K562 (cell line): ENCODE data around the gene ZNF277. TPM values are rescaled to one million over a fixed set of nuclear protein-coding genes. Genes with fewer than 3 reads are reported as not detected.

Source experiments
- ATAC-seq: fragments of 200-7000 bp; cut with Tn5 transposase; 3 replicates; pipeline ENCODE4 v1.9.1; 2020; ENCODE audit warnings: moderate library complexity
- BruUV-seq: library from RNA; stranded (reverse); fragments of 400-500 nt; replicated peaks from 2 replicates; lab custom pipeline; 2021; lab: Mats Ljungman, UMichigan
- CTCF ChIA-PET: fragments of 300-600 bp; formaldehyde crosslinking; extraction: SDS; loops from one replicate; lab custom pipeline; 2021; ENCODE audit warnings: low intra/inter-chr PET ratio; lab: Yijun Ruan, JAX
- POLR2A ChIA-PET: fragments of 300-600, 350-650 bp; sonication (Branson Sonifier 250); formaldehyde crosslinking; extraction: SDS; loops from one replicate; lab custom pipeline; 2021; ENCODE audit warnings: antibody characterized with exemption, inconsistent platforms; lab: Yijun Ruan, JAX
- DNase-seq, 4 experiments: peaks; one replicate each; pipeline versions ENCODE4 v3.0.0 to v3.0.0-alpha.2; 2011 to 2018; ENCODE audit warnings: low spot score in 3 of 4, mixed read lengths in 3 of 4; ENCODE audit errors: extremely low read depth in 1 of 4
- FAIRE-seq: peaks from 2 replicates; lab custom pipeline; 2011; peaks lifted over from hg19 to GRCh38; lab: Jason Lieb, UNC
- H2AFZ ChIP-seq: 2 replicates; pipeline ENCODE4 v1.6.0; 2011; ENCODE audit warnings: low read depth, low read length, control low read depth, inconsistent platforms
- H3K27ac ChIP-seq: fragments of 200-600 bp; 3 replicates; pipeline ENCODE4 v1.8.0; 2011; ENCODE audit warnings: low read depth, mild to moderate bottlenecking, control low read depth, inconsistent platforms, low read length, moderate library complexity, mixed read lengths; ENCODE audit errors: extremely low read depth
- H3K27me3 ChIP-seq, 2 experiments: fragments of 300-600 bp in 1 of 2; 2 replicates in 1 of 2; 3 replicates in 1 of 2; pipeline versions ENCODE4 v1.6.0 to v1.8.0; 2011; ENCODE audit warnings: inconsistent platforms in 2 of 2, low read length in 2 of 2, mild to moderate bottlenecking in 1 of 2, mixed read lengths in 1 of 2, moderate library complexity in 1 of 2; ENCODE audit not compliant: control insufficient read depth in 2 of 2, insufficient read depth in 2 of 2
- H3K36me3 ChIP-seq: fragments of 300-600 bp; 3 replicates; pipeline ENCODE4 v1.8.0; 2011; ENCODE audit warnings: mild to moderate bottlenecking, low read length, inconsistent platforms; ENCODE audit not compliant: control insufficient read depth, insufficient read depth
- H3K4me1 ChIP-seq, 2 experiments: fragments of 200-600 bp in 1 of 2; replicated peaks in 1 of 2; 2 replicates in 1 of 2; 3 replicates in 1 of 2; pipeline versions ENCODE4 v1.5.1 to v1.8.0; 2011; ENCODE audit warnings: inconsistent platforms in 2 of 2, low read length in 2 of 2, mild to moderate bottlenecking in 1 of 2, mixed read lengths in 1 of 2, moderate library complexity in 1 of 2; ENCODE audit not compliant: control insufficient read depth in 2 of 2, insufficient read depth in 2 of 2
- H3K4me2 ChIP-seq: 2 replicates; pipeline ENCODE4 v1.6.1; 2011; ENCODE audit warnings: low read length, control low read depth, inconsistent platforms, mixed read lengths; ENCODE audit not compliant: insufficient read depth
- H3K4me3 ChIP-seq: fragments of 200-600 bp; sonication (generic), shearing (Covaris generic); 2 replicates; pipeline ENCODE4 v1.5.1; 2016; ENCODE audit warnings: control low read depth, inconsistent platforms
- H3K79me2 ChIP-seq: fragments of 200-600 bp; 3 replicates; pipeline ENCODE4 v1.8.0; 2011; ENCODE audit warnings: low read length, inconsistent platforms; ENCODE audit not compliant: control insufficient read depth, insufficient read depth
- H3K9ac ChIP-seq, 2 experiments: 2 replicates each; pipeline versions ENCODE4 v1.6.0 to v1.6.1; 2011; ENCODE audit warnings: low read depth in 2 of 2, low read length in 2 of 2, control low read depth in 1 of 2, inconsistent platforms in 1 of 2, mild to moderate bottlenecking in 1 of 2, mixed read lengths in 1 of 2; ENCODE audit not compliant: insufficient read depth in 1 of 2
- H3K9me1 ChIP-seq: one replicate; pipeline ENCODE4 v1.6.0; 2011; ENCODE audit warnings: inconsistent platforms, mild to moderate bottlenecking, low read length, moderate library complexity; ENCODE audit not compliant: control insufficient read depth, insufficient read depth
- H3K9me3 ChIP-seq: replicated peaks from 2 replicates; pipeline ENCODE4 v1.5.1; 2011; ENCODE audit warnings: low read depth, low read length, inconsistent platforms; ENCODE audit not compliant: control insufficient read depth, insufficient read depth
- H4K20me1 ChIP-seq: replicated peaks from 2 replicates; pipeline ENCODE4 v1.6.1; 2011; ENCODE audit warnings: low read length, inconsistent platforms, mixed read lengths; ENCODE audit not compliant: control insufficient read depth, insufficient read depth
- WGBS: fragments of 100-300 bp; shearing (Covaris generic); methylation state at CpG from one replicate; pipeline ENCODE4 v1.1.6; 2016; ENCODE audit warnings: low coverage, mixed read lengths; ENCODE audit not compliant: insufficient coverage; ENCODE audit errors: missing lambda C conversion rate; 5-methylcytosine and 5-hydroxymethylcytosine counted together
- in situ Hi-C: fragments of 300-500 bp; cut with MboI; formaldehyde crosslinking; loops from 4 replicates; pipeline ENCODE4 v1.15.0; 2018; ENCODE audit warnings: inconsistent platforms, mixed read lengths
- intact Hi-C: fragments of 100-400 bp; cut with micrococcal nuclease; formaldehyde crosslinking; loops from 2 replicates; pipeline ENCODE4 v1.14.2; 2022
- polyA plus RNA-seq, 8 experiments: library from polyadenylated mRNA; depleted of rRNA in 4 of 8; stranded (reverse) in 5 of 8; unstranded in 3 of 8; fragments of >200 nt; fragmentation: Nextera tagmentation in 2 of 8; fragmentation: Illumina TruSeq in 1 of 8; extraction: Ambion mirVana in 2 of 8; extraction: Trizol in 1 of 8; gene quantifications; 2 replicates each; pipeline versions ENCODE4 v1.2.1 to v1.2.3, GENCODE V29; 2011 to 2014; ENCODE audit warnings: inconsistent platforms in 1 of 8, missing spikeins in 1 of 8
- total RNA-seq, 7 experiments: library from RNA; depleted of rRNA in 6 of 7; stranded (reverse); fragments of >200 nt in 6 of 7; fragmentation: Illumina TruSeq in 2 of 7; extraction: Trizol in 2 of 7; gene quantifications; 2 replicates each; pipeline versions ENCODE4 v1.2.1 to v1.2.3, GENCODE V29; 2011 to 2021; ENCODE audit warnings: low replicate concordance in 1 of 7
- TF ChIP-seq, protein P1 (sequence below): fragments of 450-650 bp; IDR thresholded peaks from 2 replicates; pipeline ENCODE4 v1.6.1; 2016; ENCODE audit warnings: low read depth
- TF ChIP-seq, protein P2 (sequence below): fragments of 250-450 bp; sonication (Bioruptor Pico); IDR thresholded peaks from 2 replicates; pipeline ENCODE4 v1.8.0; 2022; ENCODE audit warnings: inconsistent platforms, mild to moderate bottlenecking, moderate library complexity, borderline replicate concordance

ZNF277 gene
- total and polyA plus RNA-seq, 9 of the 15 experiments (the other 6 are each of a cell fraction or from before 2014, with no cell fraction given) = 18.8 to 33.5 (median 27.7) TPM

DNA sequence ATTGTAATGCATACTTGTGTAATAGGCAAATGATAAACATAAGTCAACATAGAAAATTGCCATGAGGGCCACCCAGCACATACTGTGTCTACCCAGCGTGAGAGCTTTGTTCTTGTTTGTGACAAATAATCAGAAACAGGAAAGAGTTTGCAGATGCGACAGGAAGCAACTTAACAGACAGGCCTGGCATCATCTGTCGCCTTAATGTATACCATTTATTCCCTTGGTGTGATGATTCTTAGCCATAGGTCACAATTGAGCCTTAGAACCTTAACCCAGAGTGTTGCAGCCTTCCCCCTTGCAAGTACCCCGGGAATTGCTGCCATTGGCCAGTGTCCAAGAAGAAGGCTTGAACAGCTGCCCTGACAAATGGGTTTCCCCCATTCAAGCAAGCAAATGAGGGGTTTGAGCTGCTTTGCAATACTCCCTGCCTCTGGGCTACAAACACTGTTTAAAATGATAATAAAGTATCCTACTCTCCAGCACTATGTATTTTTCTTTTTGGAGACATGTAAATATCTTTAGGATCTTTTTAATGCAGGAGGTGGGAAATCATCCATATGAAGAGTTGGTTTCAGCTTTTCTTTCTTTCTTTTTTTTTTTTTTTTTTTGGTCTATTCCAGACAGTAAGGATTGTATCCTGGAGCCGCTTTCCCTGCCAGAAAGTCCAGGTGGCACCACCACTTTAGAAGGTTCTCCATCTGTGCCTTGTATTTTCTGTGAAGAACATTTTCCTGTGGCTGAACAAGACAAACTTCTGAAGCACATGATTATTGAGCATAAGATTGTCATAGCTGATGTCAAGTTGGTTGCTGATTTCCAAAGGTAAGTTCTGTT is 80.0 kb downstream of the ZNF277 start:
- Histone ChIP-seq H3K27me3 (no peaks in the 10 kb centered on the region), H3K36me3 (no peaks in the 10 kb centered on the region), H3K9me1 (no peaks in the 10 kb centered on the region), H3K4me1 (0 out of 5 replicates have a peak, but pooled peaks cover 0 to under 1% of the 10 kb centered on the region in 2 experiments), H3K9me3 (no peaks in the 10 kb centered on the region), H3K4me2 (no peak overlapping the region), H3K79me2 (no peaks in the 10 kb centered on the region), H3K9ac (no peak overlapping the region), H3K4me3 (no peak overlapping the region), H2AFZ (no peak overlapping the region), H4K20me1 (no peaks in the 10 kb centered on the region), H3K27ac (no peak overlapping the region)
- POLR2A ChIA-PET = interaction anchor here (0.6 to 0.9 kb wide), 2 partner anchors 39 to 234 kb away, joined by 3 to 4 read pairs; no protein-coding TSS in a partner anchor
- DNase-seq = no peak
- ATAC-seq = no peak
- TF ChIP-seq, protein P1, sequence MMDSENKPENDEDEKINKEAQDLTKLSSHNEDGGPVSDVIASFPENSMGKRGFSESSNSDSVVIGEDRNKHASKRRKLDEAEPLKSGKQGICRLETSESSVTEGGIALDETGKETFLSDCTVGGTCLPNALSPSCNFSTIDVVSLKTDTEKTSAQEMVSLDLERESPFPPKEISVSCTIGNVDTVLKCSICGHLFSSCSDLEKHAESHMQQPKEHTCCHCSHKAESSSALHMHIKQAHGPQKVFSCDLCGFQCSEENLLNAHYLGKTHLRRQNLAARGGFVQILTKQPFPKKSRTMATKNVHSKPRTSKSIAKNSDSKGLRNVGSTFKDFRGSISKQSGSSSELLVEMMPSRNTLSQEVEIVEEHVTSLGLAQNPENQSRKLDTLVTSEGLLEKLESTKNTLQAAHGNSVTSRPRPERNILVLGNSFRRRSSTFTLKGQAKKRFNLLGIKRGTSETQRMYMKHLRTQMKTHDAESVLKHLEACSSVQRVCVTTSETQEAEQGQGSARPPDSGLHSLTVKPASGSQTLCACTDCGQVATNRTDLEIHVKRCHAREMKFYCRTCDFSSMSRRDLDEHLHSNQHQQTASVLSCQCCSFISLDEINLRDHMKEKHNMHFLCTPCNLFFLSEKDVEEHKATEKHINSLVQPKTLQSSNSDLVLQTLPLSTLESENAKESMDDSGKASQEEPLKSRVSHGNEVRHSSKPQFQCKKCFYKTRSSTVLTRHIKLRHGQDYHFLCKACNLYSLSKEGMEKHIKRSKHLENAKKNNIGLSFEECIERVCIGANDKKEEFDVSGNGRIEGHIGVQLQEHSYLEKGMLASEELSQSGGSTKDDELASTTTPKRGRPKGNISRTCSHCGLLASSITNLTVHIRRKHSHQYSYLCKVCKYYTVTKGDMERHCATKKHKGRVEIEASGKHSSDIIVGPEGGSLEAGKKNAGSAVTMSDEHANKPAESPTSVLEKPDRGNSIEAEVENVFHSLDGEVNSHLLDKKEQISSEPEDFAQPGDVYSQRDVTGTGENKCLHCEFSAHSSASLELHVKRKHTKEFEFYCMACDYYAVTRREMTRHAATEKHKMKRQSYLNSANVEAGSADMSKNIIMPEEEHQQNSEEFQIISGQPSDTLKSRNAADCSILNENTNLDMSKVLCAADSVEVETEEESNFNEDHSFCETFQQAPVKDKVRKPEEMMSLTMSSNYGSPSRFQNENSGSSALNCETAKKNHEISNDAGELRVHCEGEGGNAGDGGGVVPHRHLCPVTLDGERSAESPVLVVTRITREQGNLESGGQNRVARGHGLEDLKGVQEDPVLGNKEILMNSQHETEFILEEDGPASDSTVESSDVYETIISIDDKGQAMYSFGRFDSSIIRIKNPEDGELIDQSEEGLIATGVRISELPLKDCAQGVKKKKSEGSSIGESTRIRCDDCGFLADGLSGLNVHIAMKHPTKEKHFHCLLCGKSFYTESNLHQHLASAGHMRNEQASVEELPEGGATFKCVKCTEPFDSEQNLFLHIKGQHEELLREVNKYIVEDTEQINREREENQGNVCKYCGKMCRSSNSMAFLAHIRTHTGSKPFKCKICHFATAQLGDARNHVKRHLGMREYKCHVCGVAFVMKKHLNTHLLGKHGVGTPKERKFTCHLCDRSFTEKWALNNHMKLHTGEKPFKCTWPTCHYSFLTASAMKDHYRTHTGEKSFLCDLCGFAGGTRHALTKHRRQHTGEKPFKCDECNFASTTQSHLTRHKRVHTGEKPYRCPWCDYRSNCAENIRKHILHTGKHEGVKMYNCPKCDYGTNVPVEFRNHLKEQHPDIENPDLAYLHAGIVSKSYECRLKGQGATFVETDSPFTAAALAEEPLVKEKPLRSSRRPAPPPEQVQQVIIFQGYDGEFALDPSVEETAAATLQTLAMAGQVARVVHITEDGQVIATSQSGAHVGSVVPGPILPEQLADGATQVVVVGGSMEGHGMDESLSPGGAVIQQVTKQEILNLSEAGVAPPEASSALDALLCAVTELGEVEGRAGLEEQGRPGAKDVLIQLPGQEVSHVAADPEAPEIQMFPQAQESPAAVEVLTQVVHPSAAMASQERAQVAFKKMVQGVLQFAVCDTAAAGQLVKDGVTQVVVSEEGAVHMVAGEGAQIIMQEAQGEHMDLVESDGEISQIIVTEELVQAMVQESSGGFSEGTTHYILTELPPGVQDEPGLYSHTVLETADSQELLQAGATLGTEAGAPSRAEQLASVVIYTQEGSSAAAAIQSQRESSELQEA = no peak
- TF ChIP-seq, protein P2, sequence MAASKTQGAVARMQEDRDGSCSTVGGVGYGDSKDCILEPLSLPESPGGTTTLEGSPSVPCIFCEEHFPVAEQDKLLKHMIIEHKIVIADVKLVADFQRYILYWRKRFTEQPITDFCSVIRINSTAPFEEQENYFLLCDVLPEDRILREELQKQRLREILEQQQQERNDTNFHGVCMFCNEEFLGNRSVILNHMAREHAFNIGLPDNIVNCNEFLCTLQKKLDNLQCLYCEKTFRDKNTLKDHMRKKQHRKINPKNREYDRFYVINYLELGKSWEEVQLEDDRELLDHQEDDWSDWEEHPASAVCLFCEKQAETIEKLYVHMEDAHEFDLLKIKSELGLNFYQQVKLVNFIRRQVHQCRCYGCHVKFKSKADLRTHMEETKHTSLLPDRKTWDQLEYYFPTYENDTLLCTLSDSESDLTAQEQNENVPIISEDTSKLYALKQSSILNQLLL = peak; percentile 77
- WGBS = 42% methylated on average over 5 of the region's 5 CpGs
- no TSS peak for BruUV-seq
- in situ Hi-C loops (no loop called here), intact Hi-C loops (no loop called here)
- CTCF ChIA-PET = no interaction called here
- no peak for FAIRE-seq
